NCI-H1436 treated with DMSO at 0.1 percent for 48 hours (cell line): ENCODE data around the gene LSS.
"Not testable (repeated sequence)": the region's sequence is repeated elsewhere in the genome, so short reads cannot be mapped to it uniquely, and the experiment has no call there.

Experiments used
- DNase-seq: peaks from one replicate; lab custom pipeline; 2025; lab: John Stamatoyannopoulos, UW

Gene LSS

GRCh38 chr21:46245213-46245915 lies 16.8 kb upstream of the LSS start:
- DNase-seq = no peak

DNA sequence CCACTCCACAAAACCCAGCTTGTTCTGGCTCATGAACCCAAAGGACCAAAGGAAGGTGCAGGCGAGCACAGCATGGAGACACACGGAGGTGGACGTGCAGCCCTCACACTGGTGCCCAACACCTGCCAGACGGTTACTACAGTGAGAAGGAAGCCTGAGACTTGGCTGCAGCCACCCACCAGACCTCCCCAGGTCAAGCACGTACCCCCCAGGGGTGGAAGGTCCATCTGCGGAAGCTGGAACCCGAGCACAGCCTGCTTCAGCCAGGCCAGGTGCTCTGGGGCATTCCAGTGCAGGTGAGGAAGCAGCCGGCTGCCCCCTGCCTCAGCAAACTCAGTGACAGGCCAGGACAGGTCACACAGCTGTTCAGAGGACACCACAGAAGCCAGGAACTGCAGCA lies 16.0 kb upstream of the LSS start:
- DNase-seq = no peak

- DNase-seq = no peak
These were observed 15.4 kb upstream of the LSS start for GRCh38 chr21:46243960-46244361.

DNA sequence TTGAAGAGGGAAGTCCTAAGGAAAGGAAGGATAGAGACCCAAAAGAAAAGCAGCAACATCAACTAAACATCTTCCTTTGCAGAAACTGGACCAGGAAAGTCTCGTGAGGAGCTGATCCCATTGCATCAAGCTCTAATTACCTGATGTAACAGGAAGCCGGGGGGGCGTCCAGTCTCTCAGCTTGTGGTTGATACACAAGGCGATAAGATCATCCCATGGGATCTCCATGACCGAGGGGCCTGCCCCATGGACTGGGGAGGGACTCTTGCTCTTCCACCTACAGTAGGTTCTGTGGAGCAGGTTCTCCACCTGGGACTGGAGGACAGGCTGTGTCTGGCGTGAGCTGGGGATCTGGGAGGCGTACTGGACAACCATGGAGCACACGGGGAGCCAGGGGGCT lies 14.8 kb upstream of the LSS start:
- no peak for DNase-seq

- DNase-seq = not testable (repeated sequence)
These were observed 13.0 kb upstream of the LSS start for GRCh38 chr21:46241577-46241976.

DNA sequence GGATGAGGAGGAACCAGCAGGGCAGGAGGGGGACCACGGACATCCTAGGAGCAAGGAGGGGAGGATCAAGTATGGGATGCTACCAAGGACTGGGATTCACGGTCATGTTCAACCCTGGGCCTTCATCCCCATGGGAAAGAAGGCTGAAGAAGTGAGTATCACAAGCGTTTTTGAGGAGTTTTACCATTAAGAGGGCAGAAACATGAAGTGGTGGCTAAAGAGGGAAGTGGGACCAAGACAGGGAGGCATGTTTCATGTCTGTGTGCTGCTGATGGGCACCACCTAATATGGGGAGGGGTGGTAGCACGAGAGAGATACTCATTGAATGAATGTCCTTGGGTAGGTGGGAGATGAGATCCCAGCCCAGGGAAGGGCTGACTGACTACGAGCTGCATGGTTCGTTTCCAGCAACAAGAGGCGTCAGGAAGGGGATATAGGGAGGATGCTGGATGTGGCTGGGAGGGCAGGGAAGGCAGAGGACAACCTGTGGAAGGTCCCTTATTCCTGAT lies 11.3 kb upstream of the LSS start:
- DNase-seq = no peak

- no peak for DNase-seq
These were observed 8.9 kb upstream of the LSS start for GRCh38 chr21:46237474-46237873.

GRCh38 chr21:46234436-46234950 lies 5.9 kb upstream of the LSS start:
- DNase-seq = no peak

DNA sequence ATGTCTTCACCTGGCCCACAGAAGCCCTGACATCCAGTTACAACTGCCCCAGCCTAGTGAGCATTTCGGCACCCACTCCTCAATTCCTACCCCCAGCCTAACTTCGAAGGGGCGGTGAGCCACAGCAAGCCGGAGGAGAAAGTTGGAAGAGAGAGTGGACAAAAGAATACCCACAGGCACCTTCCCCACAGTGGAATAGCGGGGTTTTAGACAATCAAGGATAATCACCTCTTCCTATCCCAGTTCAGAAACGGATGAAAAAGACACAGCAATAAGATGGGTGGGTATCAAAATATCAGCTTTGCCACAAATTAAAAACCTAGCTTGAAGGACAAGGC lies 1.3 kb upstream of the LSS start:
- DNase-seq = no peak

DNA sequence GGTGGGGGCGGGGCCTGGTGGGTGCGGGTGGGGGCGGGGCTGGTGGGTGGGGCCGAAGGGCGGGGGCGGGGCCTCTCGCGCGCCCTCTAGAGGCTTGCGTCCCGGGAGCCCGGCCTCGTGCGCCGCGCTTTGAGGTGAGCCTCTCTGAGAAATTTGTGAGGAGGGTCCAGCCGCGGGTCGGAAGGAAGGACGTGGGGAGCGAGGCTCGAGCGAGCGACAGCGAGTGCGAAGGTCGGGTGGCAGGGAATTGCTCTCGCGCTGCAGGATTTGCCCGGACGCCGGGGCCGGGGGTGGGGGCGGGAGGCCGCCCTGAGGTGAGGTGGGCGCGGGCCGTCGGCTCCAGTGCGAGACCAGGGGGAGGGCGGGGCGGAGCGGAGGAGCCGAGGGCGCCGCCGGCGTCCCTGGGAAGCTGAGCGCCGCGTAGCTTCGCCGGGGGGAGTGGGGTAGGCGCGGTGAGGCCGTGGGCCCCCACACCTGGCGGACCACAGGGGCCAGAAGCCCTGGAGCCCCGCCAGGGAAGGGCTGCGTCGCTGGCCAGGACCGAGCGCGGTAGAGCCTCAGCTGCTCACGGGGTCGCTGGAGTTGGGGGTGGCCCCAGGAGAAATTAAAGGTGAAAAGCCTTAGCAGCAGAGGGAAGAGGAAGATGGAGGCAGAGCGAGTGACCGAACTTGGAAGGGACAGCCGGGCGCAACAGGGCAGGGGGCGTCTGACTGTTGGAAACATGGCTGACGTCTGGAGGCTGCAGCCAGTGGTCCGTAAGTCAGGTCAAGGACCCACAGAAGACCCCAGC lies 754 bp upstream of the LSS start:
- DNase-seq = no peak

- no peak for DNase-seq
These were observed 696 bp downstream of the LSS start for GRCh38 chr21:46227811-46228344.

GRCh38 chr21:46226920-46227599 lies 1.5 kb downstream of the LSS start:
- DNase-seq = no peak

DNA sequence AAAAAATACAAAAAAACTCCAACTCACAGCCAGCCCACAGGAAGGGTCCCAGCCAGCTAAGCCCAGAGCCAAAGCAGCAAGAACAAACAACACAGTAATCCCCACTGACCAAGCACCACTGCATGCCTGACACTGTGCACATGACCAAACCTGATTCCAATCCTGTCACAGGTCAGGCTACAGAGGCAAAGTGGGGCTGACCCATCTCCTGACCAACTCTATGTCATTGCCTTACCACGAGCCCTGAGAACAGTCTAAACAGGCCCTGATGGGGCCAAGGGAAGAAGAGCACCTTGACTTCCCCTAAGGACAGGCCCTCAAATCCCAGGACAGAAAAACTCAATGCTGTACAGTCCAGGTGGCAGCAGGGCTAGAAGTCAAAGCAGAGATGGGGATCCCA lies 2.4 kb downstream of the LSS start:
- no peak for DNase-seq

- DNase-seq = not testable (repeated sequence)
These were observed 4.9 kb downstream of the LSS start for GRCh38 chr21:46223661-46224060.

DNA sequence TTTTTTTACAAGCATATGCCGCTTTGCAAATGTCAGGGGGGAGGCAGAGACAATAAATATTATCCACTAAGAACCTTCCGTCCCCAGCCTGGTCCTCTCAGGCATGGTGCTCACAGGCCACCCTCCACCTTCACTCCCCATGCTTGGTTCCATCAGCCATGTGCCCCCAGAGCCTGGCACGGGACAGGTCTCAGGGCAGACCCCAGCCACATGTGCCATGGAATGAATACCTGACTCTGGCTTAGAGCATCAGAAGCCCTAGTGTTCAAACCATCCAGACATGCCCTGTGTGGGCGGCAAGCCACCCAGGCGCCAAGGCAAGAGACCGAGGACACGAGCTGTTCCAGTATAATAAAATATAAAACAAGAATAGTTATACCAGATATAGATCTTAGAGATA lies 5.4 kb downstream of the LSS start:
- no peak for DNase-seq

- DNase-seq = no peak
These were observed 6.0 kb downstream of the LSS start for GRCh38 chr21:46222436-46223116.

- DNase-seq = no peak
These were observed 6.7 kb downstream of the LSS start for GRCh38 chr21:46221664-46222435.

- no peak for DNase-seq
These were observed 7.7 kb downstream of the LSS start for GRCh38 chr21:46220847-46221246.

DNA sequence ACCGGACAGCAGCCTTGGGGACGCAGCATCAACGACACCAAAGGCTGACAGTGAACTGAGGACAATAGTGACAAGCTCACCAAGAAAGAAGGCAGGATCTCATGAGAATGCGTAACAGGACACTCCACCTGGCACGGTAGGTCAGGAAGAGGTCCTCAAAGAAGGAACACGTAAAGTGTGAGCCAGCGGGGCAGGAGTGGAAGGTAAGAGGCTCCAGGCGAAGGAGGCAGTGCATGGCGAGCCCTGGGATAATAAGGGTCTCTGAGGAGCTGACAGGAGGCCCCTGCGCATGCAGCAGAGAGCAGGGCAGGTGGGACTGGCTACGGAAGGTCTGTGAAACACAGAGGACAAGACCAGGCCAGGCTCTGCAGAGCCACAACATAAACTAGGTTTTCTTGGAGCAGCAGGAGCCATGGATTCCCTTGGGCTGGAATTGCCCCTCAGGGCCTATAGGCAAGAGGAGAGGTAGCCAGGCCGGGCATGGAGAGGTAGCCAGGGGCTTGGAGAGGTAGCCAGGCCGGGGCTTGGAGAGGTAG lies 8.2 kb downstream of the LSS start:
- no peak for DNase-seq

GRCh38 chr21:46219591-46220239 lies 8.9 kb downstream of the LSS start:
- DNase-seq = no peak
